ENCODE results near the gene ZNF829.

Gene ZNF829
- total RNA-seq = 7.5 to 10.6 reads per million in 2 donors

- peak; percentile 82 to 98 (median 89) for DNase-seq
These were observed at the start of gene ZNF829, which contains the start of gene ZNF568 for GRCh38 chr19:36915992-36916830. ZNF829 (minus strand) TSS chr19:36916291; CDS start chr19:36915167, 1,124 bp downstream. ZNF568 (plus strand) TSS chr19:36916332; CDS start chr19:36922771, 6,439 bp downstream.

GRCh38 chr19:36963280-36963679 lies 47.2 kb upstream of the ZNF829 start:
- DNase-seq = no peak

GRCh38 chr19:36962346-36962745 lies 46.3 kb upstream of the ZNF829 start:
- no peak for DNase-seq

- DNase-seq = no peak
These were observed 34.4 kb upstream of the ZNF829 start for GRCh38 chr19:36950335-36951119.

- no peak for DNase-seq
These were observed 23.1 kb upstream of the ZNF829 start for GRCh38 chr19:36939153-36939552.

GRCh38 chr19:36931684-36932083 lies 15.6 kb upstream of the ZNF829 start:
- no peak for DNase-seq

GRCh38 chr19:36918090-36918489 lies 2.0 kb upstream of the ZNF829 start:
- no peak for DNase-seq

GRCh38 chr19:36916991-36917390 lies 900 bp upstream of the ZNF829 start:
- DNase-seq = peak in 1 of 5 experiments; percentile 6

GRCh38 chr19:36898422-36898821 lies 17.7 kb downstream of the ZNF829 start:
- DNase-seq = no peak

- no peak for DNase-seq
These were observed 21.2 kb downstream of the ZNF829 start for GRCh38 chr19:36894849-36895383.

GRCh38 chr19:36891768-36892357 lies 24.2 kb downstream of the ZNF829 start:
- no peak for DNase-seq

GRCh38 chr19:36876993-36877938 lies 38.8 kb downstream of the ZNF829 start:
- no peak for DNase-seq

GRCh38 chr19:36851898-36852297 lies 64.2 kb downstream of the ZNF829 start:
- DNase-seq = no peak

GRCh38 chr19:36850559-36851442 lies 65.3 kb downstream of the ZNF829 start, which contains the start of gene ZNF345:
ZNF345 (plus strand) TSS chr19:36850876; CDS start chr19:36876831, 25,955 bp downstream.
- DNase-seq = peak; percentile 55 to 95 (median 79)

GRCh38 chr19:36849701-36850558 lies 66.2 kb downstream of the ZNF829 start:
- peak; percentile 64 to 92 (median 86) for DNase-seq

- no peak for DNase-seq
These were observed 68.1 kb downstream of the ZNF829 start for GRCh38 chr19:36847968-36848367.

- DNase-seq = no peak
These were observed 77.2 kb downstream of the ZNF829 start for GRCh38 chr19:36838784-36839324.
